ENCODE data around the gene CDH22.

Gene CDH22

DNA sequence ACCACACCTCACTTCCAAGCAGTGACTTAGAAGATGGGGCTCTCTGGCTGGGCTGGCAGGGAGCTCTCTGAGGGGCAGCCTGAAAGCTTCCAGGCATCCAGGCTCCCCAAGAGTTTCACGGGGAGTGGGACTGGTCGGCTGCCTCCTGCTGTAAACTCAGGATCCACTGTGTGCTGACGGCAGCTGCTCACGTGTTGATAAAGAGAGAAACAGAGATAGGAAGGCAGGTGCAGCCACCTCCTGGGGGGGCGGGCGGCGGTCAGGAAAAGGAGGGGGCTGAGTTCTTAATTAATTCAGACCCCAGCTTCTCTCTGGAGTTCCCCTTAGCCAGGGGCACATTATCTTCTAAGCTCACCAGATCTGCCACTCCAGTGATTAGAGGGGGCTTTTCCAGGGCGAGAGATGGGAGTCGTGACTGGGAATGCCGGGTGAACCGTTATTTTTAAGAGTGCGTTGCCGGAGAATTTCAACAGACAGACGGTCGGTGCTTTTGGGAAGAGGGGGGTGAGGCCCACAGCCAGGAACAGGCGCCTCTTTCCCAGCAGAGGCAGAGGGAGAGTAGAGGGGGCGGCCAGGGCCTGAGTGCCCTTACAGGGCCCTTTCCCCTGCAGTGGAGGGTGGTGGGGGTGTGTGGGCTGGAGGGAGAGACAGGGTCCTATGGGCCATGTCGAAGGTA, 119.3 kb downstream of the CDH22 start:
- H3K27me3 ChIP-seq: peaks cover 43% of the 10 kb centered on the region
- no peaks in the 10 kb centered on the region for H3K4me1 ChIP-seq (ENCODE audit: control insufficient read depth in 1 of 2, insufficient read depth in 1 of 2, low read depth in 1 of 2, low read length in 1 of 2)

DNA sequence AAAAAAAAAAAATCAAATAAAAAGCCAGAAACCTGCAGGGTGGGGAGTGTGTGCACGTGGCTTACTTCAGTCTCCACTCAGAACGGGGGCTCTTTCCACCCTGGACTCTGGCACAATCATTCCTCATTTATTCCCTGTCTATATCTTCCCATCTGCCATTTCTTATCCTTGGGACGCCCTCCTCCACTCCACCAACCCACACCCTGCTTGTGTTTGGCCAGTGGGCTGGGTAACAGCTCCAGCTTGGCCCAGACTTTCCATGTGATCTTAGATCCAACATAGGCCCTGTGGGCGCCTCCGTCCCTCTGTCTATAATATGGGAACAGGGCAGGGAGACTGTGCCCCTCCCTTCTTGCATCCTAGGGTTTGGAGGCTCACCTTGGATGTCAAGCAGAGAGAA, 122.1 kb downstream of the CDH22 start:
- no peaks in the 10 kb centered on the region for H3K4me1 ChIP-seq (ENCODE audit: control insufficient read depth in 1 of 2, insufficient read depth in 1 of 2, low read depth in 1 of 2, low read length in 1 of 2)
- peaks cover 21% of the 10 kb centered on the region for H3K27me3 ChIP-seq
- H3K27ac ChIP-seq: no peak overlapping the region
- H3K9me3 ChIP-seq: no peaks in the 10 kb centered on the region
- H3K4me3 ChIP-seq (ENCODE audit: low read depth in 1 of 2, low read length in 1 of 2): no peak overlapping the region
- H3K36me3 ChIP-seq: no peaks in the 10 kb centered on the region
- TF ChIP-seq, protein P1, sequence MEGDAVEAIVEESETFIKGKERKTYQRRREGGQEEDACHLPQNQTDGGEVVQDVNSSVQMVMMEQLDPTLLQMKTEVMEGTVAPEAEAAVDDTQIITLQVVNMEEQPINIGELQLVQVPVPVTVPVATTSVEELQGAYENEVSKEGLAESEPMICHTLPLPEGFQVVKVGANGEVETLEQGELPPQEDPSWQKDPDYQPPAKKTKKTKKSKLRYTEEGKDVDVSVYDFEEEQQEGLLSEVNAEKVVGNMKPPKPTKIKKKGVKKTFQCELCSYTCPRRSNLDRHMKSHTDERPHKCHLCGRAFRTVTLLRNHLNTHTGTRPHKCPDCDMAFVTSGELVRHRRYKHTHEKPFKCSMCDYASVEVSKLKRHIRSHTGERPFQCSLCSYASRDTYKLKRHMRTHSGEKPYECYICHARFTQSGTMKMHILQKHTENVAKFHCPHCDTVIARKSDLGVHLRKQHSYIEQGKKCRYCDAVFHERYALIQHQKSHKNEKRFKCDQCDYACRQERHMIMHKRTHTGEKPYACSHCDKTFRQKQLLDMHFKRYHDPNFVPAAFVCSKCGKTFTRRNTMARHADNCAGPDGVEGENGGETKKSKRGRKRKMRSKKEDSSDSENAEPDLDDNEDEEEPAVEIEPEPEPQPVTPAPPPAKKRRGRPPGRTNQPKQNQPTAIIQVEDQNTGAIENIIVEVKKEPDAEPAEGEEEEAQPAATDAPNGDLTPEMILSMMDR (IDR thresholded peaks at IDR 0.05): no peak

More for the DNA sequence above, 119.3 kb downstream of the CDH22 start:
- Histone ChIP-seq H3K4me3 (ENCODE audit: low read depth in 1 of 2, low read length in 1 of 2) (no peak overlapping the region), H3K36me3 (no peaks in the 10 kb centered on the region), H3K9me3 (no peaks in the 10 kb centered on the region), H3K27ac (no peak overlapping the region)
- TF ChIP-seq, protein P1 (IDR thresholded peaks at IDR 0.05): no peak

- no peaks in the 10 kb centered on the region for H3K36me3 ChIP-seq
- peaks cover 20% of the 10 kb centered on the region for H3K27me3 ChIP-seq
- H3K4me1 ChIP-seq (ENCODE audit: control insufficient read depth in 1 of 2, insufficient read depth in 1 of 2, low read depth in 1 of 2, low read length in 1 of 2): no peaks in the 10 kb centered on the region
- H3K4me3 ChIP-seq (ENCODE audit: low read depth in 1 of 2, low read length in 1 of 2): no peak overlapping the region
- no peak overlapping the region for H3K27ac ChIP-seq
- TF ChIP-seq, protein P1 (IDR thresholded peaks at IDR 0.05): no peak
- no peaks in the 10 kb centered on the region for H3K9me3 ChIP-seq
These were observed 122.9 kb downstream of the CDH22 start for GRCh38 chr20:46185353-46185752.

DNA sequence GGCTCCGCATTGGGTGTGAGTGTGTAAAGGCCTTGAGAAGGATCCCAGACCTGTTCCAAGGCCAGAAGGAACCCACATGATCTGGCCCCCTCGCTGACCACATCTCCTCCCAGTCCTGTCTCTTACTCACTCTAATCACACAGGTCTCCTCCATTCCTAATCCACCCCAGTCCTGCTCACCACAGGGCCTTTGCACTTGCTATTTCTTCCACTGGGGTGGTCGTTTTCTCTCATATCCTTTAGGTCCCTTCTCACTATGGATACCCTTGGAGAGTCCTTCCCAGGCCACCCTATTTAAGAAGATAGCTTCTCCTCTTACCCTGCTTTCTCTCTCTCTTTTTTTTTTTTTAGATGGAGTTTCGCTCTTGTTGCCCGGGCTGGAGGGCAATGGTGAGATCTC, 124.5 kb downstream of the CDH22 start:
- Histone ChIP-seq H3K36me3 (no peaks in the 10 kb centered on the region), H3K27me3 (peaks cover 25% of the 10 kb centered on the region), H3K27ac (no peak overlapping the region), H3K9me3 (no peaks in the 10 kb centered on the region), H3K4me3 (ENCODE audit: low read depth in 1 of 2, low read length in 1 of 2) (no peak overlapping the region), H3K4me1 (ENCODE audit: control insufficient read depth in 1 of 2, insufficient read depth in 1 of 2, low read depth in 1 of 2, low read length in 1 of 2) (no peaks in the 10 kb centered on the region)
- TF ChIP-seq, protein P1 (IDR thresholded peaks at IDR 0.05): no peak

- TF ChIP-seq, protein P1 (IDR thresholded peaks at IDR 0.05): no peak
- Histone ChIP-seq H3K4me3 (ENCODE audit: low read depth in 1 of 2, low read length in 1 of 2) (no peak overlapping the region), H3K27ac (no peak overlapping the region), H3K9me3 (no peaks in the 10 kb centered on the region), H3K27me3 (peaks cover 32% of the 10 kb centered on the region), H3K4me1 (ENCODE audit: control insufficient read depth in 1 of 2, insufficient read depth in 1 of 2, low read depth in 1 of 2, low read length in 1 of 2) (no peaks in the 10 kb centered on the region), H3K36me3 (no peaks in the 10 kb centered on the region)
These were observed 125.8 kb downstream of the CDH22 start for GRCh38 chr20:46182276-46183200.

All from neutrophil (primary cell).